Stimulated activated CD8-positive, alpha-beta memory T cell treated with anti-CD3 and anti-CD28 coated beads, Interleukin-15, amount 100 ng/mL, for 48 hours (primary cell): ENCODE results near the gene RBMX.
"Not testable (repeated sequence)": the region's sequence is repeated elsewhere in the genome, so short reads cannot be mapped to it uniquely, and the experiment has no call there.

Experiments used
- DNase-seq, 2 donors: peaks; one replicate each; pipeline ENCODE4 v3.0.0-alpha.2; 2020; ENCODE audit warnings: low read depth in 2 of 2

Gene RBMX

GRCh38 chrX:136878423-136878822 is 2.1 kb downstream of the RBMX start:
- no peak for DNase-seq

- not testable (repeated sequence) for DNase-seq
Measured at GRCh38 chrX:136874114-136874513, 6.4 kb downstream of the RBMX start.

- DNase-seq, result not testable (repeated sequence)
Measured at GRCh38 chrX:136873210-136873609, 7.3 kb downstream of the RBMX start.

- DNase-seq, result no peak
Measured at GRCh38 chrX:136872091-136872700, 8.3 kb downstream of the RBMX start.

- no peak for DNase-seq
Measured at GRCh38 chrX:136870064-136870463, 10.5 kb downstream of the RBMX start.

GRCh38 chrX:136868283-136869055 is 12.1 kb downstream of the RBMX start:
- no peak for DNase-seq

- no peak for DNase-seq
Measured at GRCh38 chrX:136867518-136867917, 13.0 kb downstream of the RBMX start.

GRCh38 chrX:136867096-136867491 is 13.4 kb downstream of the RBMX start:
- DNase-seq, result no peak

GRCh38 chrX:136866337-136867095 is 14.0 kb downstream of the RBMX start:
- no peak for DNase-seq

- peak in 1 of 2 donors; percentile 17 for DNase-seq
Measured at GRCh38 chrX:136865270-136866158, 15.0 kb downstream of the RBMX start.

GRCh38 chrX:136863826-136864225 is 16.7 kb downstream of the RBMX start:
- DNase-seq, result no peak

GRCh38 chrX:136862546-136862945 is 18.0 kb downstream of the RBMX start:
- DNase-seq, result no peak

- DNase-seq, result no peak
Measured at GRCh38 chrX:136861877-136862276, 18.6 kb downstream of the RBMX start.

GRCh38 chrX:136858007-136858756 is 22.3 kb downstream of the RBMX start:
- no peak for DNase-seq

GRCh38 chrX:136856551-136856950 is 24.0 kb downstream of the RBMX start:
- no peak for DNase-seq

- DNase-seq, result no peak
Measured at GRCh38 chrX:136856050-136856449, 24.5 kb downstream of the RBMX start.

- no peak for DNase-seq
Measured at GRCh38 chrX:136851526-136851925, 29.0 kb downstream of the RBMX start.

GRCh38 chrX:136850441-136851175 is 29.9 kb downstream of the RBMX start:
- no peak for DNase-seq

- DNase-seq, result no peak
Measured at GRCh38 chrX:136849395-136849794, 31.1 kb downstream of the RBMX start.

- DNase-seq, result no peak
Measured at GRCh38 chrX:136847874-136848273, 32.7 kb downstream of the RBMX start.
